Muscle layer of colon (tissue), 2 donors: ENCODE results near the gene VSIG4.

Experiments used
- H3K27ac ChIP-seq: one replicate; pipeline ENCODE4 v1.7.0; 2013; ENCODE audit warnings: low read depth, mild to moderate bottlenecking, low read length, moderate library complexity
- H3K27me3 ChIP-seq, 2 donors: one replicate each; pipeline ENCODE4 v1.7.0; 2013; ENCODE audit warnings: low read length in 2 of 2, mild to moderate bottlenecking in 2 of 2; ENCODE audit not compliant: insufficient read depth in 2 of 2, control insufficient read depth in 1 of 2
- H3K36me3 ChIP-seq: one replicate; pipeline ENCODE4 v1.7.0; 2013; ENCODE audit warnings: mild to moderate bottlenecking, low read length; ENCODE audit not compliant: insufficient read depth
- H3K4me1 ChIP-seq: one replicate; pipeline ENCODE4 v1.7.0; 2013; ENCODE audit warnings: mild to moderate bottlenecking, low read length; ENCODE audit not compliant: insufficient read depth
- H3K4me3 ChIP-seq, 2 donors: one replicate each; pipeline ENCODE4 v1.7.0; 2013; ENCODE audit warnings: low read length in 2 of 2, low read depth in 1 of 2, mild to moderate bottlenecking in 1 of 2, moderate library complexity in 1 of 2
- H3K9ac ChIP-seq: one replicate; pipeline ENCODE4 v1.7.0; 2013; ENCODE audit warnings: low read length
- H3K9me3 ChIP-seq: one replicate; pipeline ENCODE4 v1.7.0; 2013; ENCODE audit warnings: mild to moderate bottlenecking, low read length
- donor health status: abdominal sarcoma.
- donor health status: Adenocarcinoma of cecum.

Gene VSIG4

DNA sequence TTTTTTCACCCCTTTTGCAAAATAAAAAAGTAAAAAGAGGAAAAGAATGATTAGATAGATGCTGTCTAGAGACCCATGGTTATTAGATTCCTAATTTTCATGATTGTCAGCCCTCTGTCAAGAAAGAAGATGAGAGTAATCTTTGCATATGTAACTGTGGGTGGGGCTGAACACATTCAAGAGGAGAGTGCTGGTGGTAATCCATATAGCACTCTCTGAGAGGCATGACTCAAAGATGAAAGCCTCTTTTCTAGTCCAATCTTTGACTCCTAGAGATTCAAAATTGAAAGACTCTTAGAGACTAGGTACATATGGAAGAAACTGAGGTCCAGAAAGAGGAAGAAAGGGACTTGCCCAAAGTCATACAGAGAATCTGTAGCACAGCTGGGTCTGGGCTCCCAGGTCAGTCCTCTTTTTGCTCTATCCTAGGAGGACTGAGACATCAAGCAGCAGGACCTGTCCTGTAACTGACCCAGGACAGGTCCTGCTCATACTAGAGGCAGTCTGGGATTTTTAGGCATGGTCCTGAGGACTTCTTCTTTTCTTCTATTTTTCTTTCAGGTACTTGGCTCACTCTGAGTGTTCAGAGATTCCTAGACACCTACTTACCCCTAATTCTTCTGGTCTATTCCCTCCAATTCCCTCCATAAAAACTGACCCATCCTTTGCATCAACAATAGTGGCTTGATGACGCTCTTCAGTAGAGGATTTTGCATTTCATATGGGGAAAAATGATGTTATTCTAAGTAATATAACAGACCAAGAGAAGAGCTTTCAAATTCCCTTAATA, 23.8 kb downstream of the VSIG4 start:
- H3K27ac ChIP-seq: no peak overlapping the region
- H3K4me3 ChIP-seq: no peak overlapping the region
- H3K27me3 ChIP-seq: peaks cover 0 to 4% of the 10 kb centered on the region in 2 donors
- H3K9me3 ChIP-seq: no peaks in the 10 kb centered on the region
- no peak overlapping the region for H3K9ac ChIP-seq
- no peaks in the 10 kb centered on the region for H3K4me1 ChIP-seq
- H3K36me3 ChIP-seq: no peaks in the 10 kb centered on the region

DNA sequence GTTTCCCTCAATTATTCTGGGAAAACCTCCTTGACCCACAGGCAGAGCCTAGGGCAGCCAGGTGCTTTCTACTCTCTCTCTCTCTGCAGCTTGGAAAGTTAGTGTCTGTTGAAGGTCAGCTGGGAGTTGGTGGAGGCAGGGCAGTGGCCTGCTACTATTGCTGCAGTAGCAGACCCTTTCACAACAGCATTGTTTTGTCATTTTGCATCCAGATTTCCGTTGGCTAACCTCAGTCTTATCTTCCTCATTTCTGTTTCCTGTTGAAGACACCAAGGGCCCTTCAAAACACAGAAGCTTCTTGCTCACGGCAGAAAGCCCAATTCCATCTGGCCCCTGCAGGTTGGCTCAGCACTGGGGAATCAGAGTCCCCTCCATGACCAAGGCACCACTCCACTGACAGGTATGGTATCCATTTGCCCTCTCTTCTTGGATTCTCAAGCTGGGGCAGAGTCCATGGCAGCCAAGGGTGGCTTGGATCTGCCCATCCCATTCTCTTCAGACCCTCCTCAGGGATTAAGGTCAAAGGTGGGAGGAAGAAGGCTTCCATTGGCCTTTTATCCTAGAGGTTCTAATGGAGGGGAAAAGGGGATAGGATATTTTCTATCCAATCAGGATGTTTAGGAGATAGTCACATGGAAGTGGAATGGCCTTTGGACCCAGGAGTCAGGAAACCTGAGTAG, 24.6 kb downstream of the VSIG4 start:
- Histone ChIP-seq H3K9ac (no peak overlapping the region), H3K27me3 (peaks cover 0 to 4% of the 10 kb centered on the region in 2 donors), H3K4me3 (no peak overlapping the region), H3K36me3 (no peaks in the 10 kb centered on the region), H3K9me3 (no peaks in the 10 kb centered on the region), H3K4me1 (no peaks in the 10 kb centered on the region), H3K27ac (no peak overlapping the region)

DNA sequence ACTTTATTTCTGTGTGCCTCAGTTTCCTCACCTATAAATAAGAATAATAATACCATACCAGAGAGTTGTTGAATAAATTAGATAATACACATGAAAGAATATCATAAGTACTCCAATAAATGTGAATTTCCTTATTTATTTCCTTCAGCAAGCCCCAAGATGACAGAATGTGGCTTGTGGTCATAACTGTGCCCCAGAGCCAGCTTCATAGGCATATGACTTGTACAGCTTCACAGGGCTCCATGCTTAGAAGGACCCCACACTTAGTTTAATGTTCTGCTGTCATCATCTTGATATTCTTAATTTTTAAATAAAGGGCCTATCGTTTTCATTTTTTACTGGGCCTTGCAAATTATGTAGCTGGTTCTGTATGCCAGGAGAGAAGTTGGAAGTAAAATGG, 25.3 kb downstream of the VSIG4 start:
- H3K27me3 ChIP-seq: peaks cover 0 to 4% of the 10 kb centered on the region in 2 donors
- H3K36me3 ChIP-seq: no peaks in the 10 kb centered on the region
- H3K4me1 ChIP-seq: no peaks in the 10 kb centered on the region
- H3K4me3 ChIP-seq: no peak overlapping the region
- H3K9ac ChIP-seq: no peak overlapping the region
- H3K9me3 ChIP-seq: no peaks in the 10 kb centered on the region
- no peak overlapping the region for H3K27ac ChIP-seq

DNA sequence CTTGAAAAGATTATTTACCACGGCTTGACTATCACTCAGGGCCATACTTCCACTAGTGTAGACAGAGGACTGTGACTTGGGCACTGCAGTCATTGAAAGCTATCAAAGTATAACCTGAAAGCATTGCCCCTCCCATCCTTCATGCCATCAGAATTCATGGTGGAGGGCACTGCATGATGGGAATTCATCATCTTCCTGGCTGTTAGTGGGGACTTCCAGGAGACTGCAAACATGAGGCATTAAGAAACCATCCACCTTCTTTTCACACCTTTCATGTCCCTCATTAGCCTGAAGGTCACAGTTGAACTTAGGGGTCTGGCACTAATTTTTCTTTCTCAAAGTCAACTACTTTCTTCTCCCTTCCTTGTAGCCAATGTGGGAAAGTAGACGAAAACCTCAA, 25.8 kb downstream of the VSIG4 start:
- no peak overlapping the region for H3K27ac ChIP-seq
- no peak overlapping the region for H3K4me3 ChIP-seq
- peaks cover 0 to 4% of the 10 kb centered on the region in 2 donors for H3K27me3 ChIP-seq
- H3K9ac ChIP-seq: no peak overlapping the region
- H3K36me3 ChIP-seq: no peaks in the 10 kb centered on the region
- no peaks in the 10 kb centered on the region for H3K4me1 ChIP-seq
- H3K9me3 ChIP-seq: no peaks in the 10 kb centered on the region

DNA sequence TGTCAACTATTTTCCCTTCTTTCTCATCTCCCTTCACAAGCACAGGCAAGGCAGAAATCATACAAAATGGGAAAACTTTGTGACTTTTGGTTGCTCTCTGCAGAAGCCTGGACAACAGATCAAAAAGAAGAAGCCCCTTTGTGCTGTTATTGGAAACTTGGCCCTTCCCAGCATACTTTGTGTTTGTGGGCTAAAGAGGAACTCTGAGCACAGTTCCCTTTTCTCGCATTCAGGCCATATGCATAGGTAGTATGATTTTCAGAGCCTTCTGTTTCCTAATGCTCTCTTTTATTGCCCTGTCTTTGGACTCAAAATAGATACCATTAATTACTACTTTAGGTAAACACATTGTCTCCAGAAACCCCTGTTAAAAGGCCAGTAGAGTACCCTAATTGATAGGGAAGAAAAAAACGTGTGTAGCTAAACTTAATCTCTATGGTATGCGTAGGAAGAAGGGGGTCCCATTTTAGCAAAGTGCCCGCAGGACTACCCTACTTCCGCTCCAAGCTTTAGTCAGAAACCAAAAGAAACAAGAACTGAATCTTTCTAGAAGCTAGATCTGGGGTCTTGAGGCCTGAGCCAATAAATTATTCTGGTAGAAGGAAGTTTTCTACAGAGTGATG, 26.6 kb downstream of the VSIG4 start:
- Histone ChIP-seq H3K9ac (no peak overlapping the region), H3K9me3 (no peaks in the 10 kb centered on the region), H3K27ac (no peak overlapping the region), H3K36me3 (no peaks in the 10 kb centered on the region), H3K4me3 (no peak overlapping the region), H3K27me3 (no peaks in the 10 kb centered on the region), H3K4me1 (no peaks in the 10 kb centered on the region)

DNA sequence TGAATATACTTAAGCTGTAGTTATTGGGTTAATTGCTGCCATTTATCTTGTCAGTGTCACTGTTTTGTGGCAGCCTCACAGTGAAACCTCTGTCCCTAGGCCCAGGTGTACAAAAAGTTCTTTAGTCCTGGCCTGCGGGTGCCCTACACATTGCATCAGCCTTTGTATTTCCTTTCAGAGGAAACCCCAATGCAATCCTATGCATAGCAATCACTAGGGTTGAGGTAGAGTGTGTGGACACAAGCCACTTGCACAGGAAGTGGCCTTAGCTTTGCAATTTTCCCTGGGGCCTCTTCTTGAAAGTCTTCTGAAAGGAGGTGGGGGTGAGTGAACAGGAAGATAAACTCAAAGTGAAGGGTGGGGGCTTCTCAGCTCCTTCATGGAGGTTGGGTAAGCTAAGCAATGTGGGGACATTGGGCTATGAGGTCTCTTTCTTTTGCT, 27.8 kb downstream of the VSIG4 start:
- no peaks in the 10 kb centered on the region for H3K36me3 ChIP-seq
- H3K4me3 ChIP-seq: no peak overlapping the region
- H3K9me3 ChIP-seq: no peaks in the 10 kb centered on the region
- no peaks in the 10 kb centered on the region for H3K27me3 ChIP-seq
- no peaks in the 10 kb centered on the region for H3K4me1 ChIP-seq
- no peak overlapping the region for H3K27ac ChIP-seq
- H3K9ac ChIP-seq: no peak overlapping the region

DNA sequence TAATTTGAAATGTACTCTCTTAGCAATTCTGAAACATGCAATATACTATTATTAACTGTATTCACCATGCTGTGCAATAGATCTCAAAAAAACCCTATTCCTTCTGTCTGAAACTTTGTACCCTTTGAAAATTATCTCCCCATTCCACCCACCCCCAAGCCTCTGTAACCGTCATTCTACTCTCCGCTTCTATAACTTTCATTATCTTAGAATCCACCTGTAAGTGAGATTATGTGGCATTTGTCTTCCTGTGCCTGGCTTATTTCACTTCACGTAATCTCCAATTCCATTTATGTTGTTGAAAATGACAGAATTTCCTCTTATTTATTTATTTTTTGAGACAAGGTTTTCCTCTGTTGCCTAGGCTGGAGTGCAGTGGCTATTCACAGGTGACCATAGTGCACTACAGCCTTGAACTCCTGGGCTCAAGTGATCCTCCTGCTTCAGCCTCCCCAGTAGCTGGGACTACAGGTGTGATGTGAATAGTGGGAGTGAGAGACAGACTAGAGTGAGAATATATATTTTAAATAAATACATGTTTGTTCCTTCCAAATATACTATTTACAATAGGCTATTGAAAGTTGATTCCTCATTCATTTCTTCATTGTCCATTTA, 30.5 kb downstream of the VSIG4 start:
- no peaks in the 10 kb centered on the region for H3K9me3 ChIP-seq
- H3K27me3 ChIP-seq: no peaks in the 10 kb centered on the region
- no peaks in the 10 kb centered on the region for H3K4me1 ChIP-seq
- H3K36me3 ChIP-seq: no peaks in the 10 kb centered on the region
- H3K9ac ChIP-seq: no peak overlapping the region
- no peak overlapping the region for H3K27ac ChIP-seq
- no peak overlapping the region for H3K4me3 ChIP-seq

DNA sequence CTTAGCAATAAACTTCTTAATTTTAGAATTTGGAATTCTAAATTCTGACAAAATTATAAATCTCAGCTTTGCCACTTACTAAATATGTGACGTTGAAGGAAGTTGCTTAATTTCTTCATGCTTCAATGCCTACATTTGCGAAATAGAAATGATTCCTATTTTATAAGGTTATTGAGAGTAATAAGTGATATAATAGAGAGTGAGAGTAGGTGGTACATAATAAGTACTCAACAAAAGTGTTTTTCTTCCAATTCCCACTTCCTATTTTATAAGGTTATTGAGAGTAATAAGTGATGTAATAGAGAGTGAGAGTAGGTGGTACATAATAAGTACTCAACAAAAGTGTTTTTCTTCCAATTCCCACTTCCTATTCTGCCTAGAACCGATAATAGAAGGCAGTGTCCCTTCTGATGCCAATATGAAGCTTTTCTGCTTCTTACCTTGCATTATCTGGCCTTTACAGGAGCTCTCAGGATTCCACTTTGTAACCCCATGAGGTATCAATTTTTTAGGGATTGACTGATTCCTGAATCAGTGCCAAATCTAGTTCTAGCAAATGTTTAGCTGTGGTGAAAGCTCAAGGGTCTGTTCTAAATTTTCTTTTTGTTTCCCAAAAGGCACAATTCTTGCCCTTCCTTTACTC, 31.4 kb downstream of the VSIG4 start:
- Histone ChIP-seq H3K36me3 (no peaks in the 10 kb centered on the region), H3K9ac (no peak overlapping the region), H3K4me1 (no peaks in the 10 kb centered on the region), H3K27me3 (no peaks in the 10 kb centered on the region), H3K4me3 (no peak overlapping the region), H3K27ac (no peak overlapping the region), H3K9me3 (no peaks in the 10 kb centered on the region)

DNA sequence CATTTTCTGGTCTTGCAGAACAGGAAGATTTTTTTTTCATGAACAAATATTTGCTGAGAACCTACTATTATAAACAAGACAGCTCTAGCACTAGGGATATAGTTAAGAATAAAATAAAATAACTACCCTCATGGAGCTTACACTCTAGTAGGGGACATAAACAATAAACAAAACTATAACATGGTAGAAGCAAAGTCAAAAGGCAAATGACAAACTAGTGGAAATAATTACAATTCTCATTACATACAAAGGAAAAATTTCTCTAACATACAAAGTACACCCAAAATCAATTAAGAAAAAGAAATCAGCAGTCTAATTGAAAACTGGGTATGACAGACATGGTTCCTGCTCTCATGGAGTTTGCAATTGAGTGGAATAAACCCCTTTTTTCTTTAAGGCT, 32.0 kb downstream of the VSIG4 start:
- no peak overlapping the region for H3K4me3 ChIP-seq
- no peaks in the 10 kb centered on the region for H3K27me3 ChIP-seq
- H3K36me3 ChIP-seq: no peaks in the 10 kb centered on the region
- no peak overlapping the region for H3K27ac ChIP-seq
- H3K9ac ChIP-seq: no peak overlapping the region
- H3K9me3 ChIP-seq: no peaks in the 10 kb centered on the region
- no peaks in the 10 kb centered on the region for H3K4me1 ChIP-seq

DNA sequence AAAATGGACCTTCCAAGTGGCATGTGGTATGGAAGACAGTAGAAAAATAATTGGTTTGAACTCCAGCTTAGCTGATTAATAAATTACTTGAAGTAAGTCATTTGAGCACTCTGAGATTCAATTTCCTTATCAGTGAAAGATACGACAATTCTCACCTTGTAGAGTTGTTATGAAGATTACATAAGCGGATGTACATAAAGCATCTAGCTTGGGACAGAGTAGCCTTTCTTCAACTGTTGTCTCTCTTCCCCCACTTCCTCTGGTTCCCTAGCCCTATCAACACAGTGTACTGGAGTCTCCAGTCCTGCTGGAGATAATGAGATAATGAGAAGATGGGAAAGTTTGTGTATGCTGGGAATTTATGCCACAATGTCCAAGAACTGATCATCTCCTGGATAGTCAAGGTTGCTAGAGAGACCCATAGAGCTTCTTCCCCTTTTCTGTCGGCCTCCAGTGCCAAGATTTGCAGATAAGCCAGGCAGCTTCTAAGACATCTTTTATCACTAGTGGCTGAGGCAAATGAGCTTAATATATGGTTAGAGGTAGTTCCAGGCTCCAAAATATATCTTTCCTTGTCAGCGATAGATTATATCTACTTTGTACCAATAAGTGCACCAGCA, 33.9 kb downstream of the VSIG4 start:
- Histone ChIP-seq H3K36me3 (no peaks in the 10 kb centered on the region), H3K9ac (no peak overlapping the region), H3K4me3 (no peak overlapping the region), H3K4me1 (no peaks in the 10 kb centered on the region), H3K9me3 (no peaks in the 10 kb centered on the region), H3K27ac (no peak overlapping the region), H3K27me3 (no peaks in the 10 kb centered on the region)
